Thyroid gland (tissue), 4 donors: Measurements from ENCODE around the gene PIGL.

Source experiments
- CTCF ChIP-seq, 6 experiments: fragments of 200-600 bp in 3 of 6; fragments of 450-650 bp in 3 of 6; sonication (generic) in 3 of 6; IDR thresholded peaks; one replicate each; pipeline ENCODE4 v1.5.1; 2016 to 2019; ENCODE audit warnings: antibody characterized with exemption in 6 of 6, mild to moderate bottlenecking in 2 of 6, inconsistent platforms in 1 of 6, moderate library complexity in 1 of 6
- POLR2A ChIP-seq, 2 donors: fragments of 450-650 bp; IDR thresholded peaks; one replicate each; pipeline ENCODE4 v1.6.1; 2017; ENCODE audit warnings: antibody characterized with exemption in 2 of 2, mild to moderate bottlenecking in 2 of 2, moderate library complexity in 1 of 2

GRCh38 chr17:16304830-16305229 lies 87.8 kb downstream of the PIGL start:
- TF ChIP-seq CTCF (IDR thresholded peaks at IDR 0.05) (peak in 4 of 6 experiments; percentile 19 to 38 (median 30)), POLR2A (IDR thresholded peaks at IDR 0.05) (no peak)
